Measurements from ENCODE around the gene CACNA2D4.

The CACNA2D4 gene

DNA sequence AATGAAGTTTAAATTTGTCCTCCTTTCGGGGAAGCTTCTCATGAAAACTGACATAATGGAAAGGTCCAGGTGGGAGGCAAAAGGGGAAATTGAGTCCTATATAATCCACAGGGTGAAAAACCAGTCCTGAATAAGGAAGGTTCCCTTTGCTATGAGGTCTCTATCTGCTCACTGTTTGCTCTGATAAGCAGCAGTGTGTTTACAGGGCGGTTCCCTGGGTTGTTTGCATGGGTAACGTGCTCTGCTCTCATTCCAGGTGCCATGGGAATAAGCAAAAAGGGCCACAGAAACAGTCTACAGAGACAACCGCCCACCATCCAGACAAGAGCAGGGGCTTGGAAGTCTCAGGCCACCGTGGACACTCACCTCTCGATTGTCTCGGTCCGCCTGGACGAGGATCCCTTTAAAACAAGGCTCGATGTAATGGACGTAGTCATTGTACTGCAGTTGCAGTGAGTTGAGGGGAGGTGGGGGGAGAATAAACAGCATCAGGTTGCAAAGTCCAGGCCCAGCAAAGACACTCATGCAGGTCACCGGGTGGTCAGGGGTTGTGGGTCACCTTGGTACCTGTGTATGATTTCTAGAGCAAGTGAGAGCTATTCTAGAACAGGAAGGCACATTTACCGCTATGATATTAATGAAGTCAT is 32.7 kb downstream of the CACNA2D4 start:
- no peak for DNase-seq

DNA sequence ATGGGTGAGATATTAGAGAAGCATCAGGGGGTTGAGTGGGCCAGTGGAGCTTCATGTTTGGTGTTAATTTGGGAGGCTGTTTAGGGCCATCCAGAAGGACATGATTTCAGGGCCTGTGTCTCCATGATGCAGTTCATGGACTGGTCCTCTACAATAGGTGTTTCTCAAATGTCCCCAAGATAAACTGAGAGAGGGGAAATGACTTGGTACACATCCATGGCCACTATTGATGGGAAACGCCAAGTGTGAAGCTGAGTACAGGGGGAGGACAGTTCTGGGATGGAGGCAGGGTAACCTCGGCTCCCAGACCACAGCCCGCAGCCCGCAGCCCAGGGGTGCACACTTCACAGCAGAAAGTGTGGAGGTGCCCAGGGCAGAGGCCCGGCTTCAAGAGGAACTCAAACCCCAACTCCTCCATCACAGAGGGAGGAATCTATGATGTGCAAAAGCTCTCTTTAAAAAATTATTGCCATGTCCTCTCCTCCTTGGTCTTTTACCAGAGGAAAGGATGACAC is 33.3 kb downstream of the CACNA2D4 start:
- no peak for DNase-seq

- DNase-seq, result no peak
These were observed 33.8 kb downstream of the CACNA2D4 start for GRCh38 chr12:1884651-1885050.

DNA sequence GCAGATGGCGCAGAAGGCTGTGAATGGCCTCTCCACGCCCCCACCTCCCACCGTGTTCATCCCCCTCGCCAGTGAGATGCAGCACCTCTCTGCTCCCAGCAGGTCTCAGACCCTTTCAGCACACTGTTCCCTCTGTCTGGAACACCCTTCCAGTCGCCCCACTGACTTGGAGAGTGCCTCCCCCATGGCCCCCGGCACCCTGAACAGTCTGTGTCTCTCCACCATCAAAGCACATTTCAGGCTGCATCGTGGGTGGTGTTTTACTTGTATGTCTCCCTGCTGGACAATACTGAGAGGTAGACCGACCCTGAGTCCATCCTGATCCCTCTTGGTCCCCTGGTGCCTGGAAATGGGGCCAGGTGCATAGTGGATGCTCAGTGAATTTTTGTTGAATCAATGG is 34.9 kb downstream of the CACNA2D4 start:
- DNase-seq, result no peak

GRCh38 chr12:1882850-1883470 is 35.5 kb downstream of the CACNA2D4 start:
- no peak for DNase-seq

DNA sequence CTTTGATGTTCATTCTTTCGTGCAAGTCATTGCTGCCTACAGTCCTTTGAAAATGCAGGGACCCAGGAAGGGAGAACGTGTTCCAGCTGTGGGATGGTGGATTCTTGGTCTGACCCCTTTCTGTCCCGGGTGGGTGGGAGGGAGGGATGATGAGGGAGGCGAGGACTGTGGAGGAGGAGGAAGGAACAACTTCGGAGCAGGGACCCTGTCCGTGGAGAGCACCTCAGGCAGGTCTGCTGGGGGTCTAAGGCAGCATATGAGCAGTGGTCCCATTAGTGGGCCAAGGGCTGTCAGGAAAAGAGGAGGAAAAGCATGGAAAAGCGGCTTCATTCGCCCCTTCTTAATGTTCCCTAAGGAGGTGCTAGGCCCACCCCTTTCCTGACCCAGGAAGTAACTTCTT is 36.0 kb downstream of the CACNA2D4 start:
- no peak for DNase-seq

DNA sequence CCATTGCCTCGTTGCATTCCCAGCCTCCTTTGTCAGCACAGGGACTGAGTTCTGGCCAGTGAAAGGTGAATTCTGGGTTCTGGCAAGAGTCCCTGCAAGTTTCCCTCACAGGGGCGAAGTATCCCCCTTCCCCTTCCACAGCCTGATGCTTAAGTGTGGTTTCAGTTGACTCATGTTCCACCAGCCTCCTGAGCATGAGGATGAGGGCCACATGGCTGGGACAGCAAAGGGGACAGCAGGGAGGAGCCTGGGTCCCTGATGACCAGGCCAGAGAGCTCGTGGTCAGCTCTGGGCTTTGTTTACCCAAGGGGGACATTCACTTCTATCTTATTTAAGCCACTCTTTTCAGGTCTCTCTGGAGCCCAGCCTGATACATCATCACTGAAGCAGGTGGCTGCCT is 36.5 kb downstream of the CACNA2D4 start:
- DNase-seq, result no peak

DNA sequence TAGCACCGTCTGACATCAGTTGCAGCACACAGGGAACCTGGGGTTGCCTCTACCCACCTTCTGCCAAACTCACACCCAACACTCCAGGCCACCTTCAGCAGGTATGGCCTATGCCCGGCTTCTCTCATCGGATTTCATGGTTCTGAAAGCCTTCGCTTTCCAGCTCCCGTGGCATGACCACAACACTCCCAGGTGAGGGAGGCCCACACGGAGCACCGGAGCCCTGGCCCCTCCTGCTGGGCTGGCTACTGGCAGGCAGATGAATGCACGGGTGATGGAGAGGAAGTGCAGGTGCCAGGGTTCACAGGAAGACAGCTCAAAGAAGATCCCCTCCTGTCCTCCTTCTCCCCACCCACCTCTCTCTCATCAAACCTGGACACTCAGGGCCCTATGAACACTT is 37.2 kb downstream of the CACNA2D4 start:
- DNase-seq, result no peak

- DNase-seq, result no peak
These were observed 37.6 kb downstream of the CACNA2D4 start for GRCh38 chr12:1880876-1881275.

DNA sequence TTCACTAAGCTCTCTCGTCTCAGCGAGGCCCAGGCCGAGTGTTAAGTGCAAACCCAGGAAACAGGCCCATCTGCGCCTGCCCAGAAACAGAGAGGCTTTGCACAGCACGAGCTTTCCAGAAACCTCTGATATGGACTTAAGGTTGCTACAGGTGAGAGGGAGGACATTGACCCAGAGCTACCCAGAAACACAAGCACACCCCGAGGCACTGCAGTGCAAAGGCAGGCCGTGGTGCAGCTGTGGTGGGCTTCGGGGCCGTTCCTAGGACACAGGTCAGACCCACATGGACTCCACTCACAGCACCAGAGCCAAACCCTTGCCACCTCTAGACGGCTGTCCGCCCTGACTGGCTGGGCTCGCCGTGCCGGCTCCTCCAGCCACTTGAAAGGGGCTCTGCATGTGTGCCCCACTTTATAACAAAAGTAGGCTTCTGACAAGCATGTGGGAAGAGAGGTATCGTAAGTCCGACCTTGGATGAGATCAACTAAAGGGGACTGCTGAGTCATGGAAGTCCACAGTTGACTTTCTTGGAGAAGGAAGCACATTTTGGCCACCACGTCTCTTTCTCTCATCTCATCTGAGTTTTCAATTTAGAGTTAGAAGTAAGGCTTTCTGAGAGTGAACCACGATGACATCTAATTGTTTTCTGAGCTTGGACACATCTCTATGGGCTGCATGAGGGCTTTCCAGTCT is 38.2 kb downstream of the CACNA2D4 start:
- DNase-seq, result no peak

- no peak for DNase-seq
These were observed 38.8 kb downstream of the CACNA2D4 start for GRCh38 chr12:1879633-1880032.

GRCh38 chr12:1878695-1879094 is 39.8 kb downstream of the CACNA2D4 start:
- DNase-seq, result no peak

GRCh38 chr12:1878214-1878613 is 40.2 kb downstream of the CACNA2D4 start:
- no peak for DNase-seq

GRCh38 chr12:1877169-1877878 is 41.1 kb downstream of the CACNA2D4 start:
- DNase-seq, result no peak

- DNase-seq, result no peak
These were observed 42.4 kb downstream of the CACNA2D4 start for GRCh38 chr12:1876086-1876485.

- DNase-seq, result no peak
These were observed 42.8 kb downstream of the CACNA2D4 start for GRCh38 chr12:1875608-1876007.

DNA sequence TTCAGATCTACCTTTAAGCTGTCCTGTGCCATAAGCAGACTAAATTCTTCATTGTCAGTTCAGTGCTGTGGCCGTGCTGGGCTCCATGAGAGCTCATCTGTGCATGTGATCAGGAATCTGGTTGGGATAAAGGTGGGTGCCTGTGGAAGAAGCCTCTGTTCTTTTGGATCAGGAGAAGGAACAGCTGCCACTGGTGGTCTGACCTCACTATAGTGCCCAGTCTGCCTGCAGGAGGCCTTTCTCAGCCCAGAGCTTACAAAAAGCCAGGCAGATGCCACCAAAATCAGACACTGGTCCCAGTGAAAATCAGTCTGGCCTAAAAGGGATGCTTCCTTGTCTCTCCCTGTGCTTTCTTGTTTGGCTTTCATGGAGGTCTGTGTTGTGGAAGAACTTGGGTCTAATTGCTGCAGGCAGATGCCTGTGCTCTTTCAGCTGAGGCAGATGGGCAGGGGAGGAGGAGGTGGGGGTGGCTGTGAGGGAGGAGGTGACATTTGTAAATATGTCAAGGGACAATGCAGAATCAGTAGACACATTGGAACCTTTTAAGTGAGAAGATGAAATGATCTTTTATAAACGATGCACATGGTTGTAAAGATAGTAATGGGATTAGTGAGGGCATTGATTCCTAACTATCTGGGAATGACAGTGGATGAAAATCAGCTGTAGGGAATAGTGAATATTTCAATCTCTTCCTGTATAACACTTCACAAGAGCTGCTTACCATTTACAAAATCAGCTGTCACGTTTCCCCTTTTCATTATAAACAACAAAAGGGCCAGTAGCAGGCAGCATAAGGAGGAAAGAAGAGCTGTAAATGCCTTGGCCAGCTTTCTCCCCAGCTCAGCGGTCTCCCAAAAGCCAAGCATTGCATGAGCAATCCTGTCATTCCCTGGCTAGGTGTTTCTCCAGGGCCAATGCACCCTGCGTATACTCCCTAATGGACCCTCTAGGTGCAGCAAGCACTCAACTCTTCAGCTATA is 44.6 kb downstream of the CACNA2D4 start:
- no peak for DNase-seq

DNA sequence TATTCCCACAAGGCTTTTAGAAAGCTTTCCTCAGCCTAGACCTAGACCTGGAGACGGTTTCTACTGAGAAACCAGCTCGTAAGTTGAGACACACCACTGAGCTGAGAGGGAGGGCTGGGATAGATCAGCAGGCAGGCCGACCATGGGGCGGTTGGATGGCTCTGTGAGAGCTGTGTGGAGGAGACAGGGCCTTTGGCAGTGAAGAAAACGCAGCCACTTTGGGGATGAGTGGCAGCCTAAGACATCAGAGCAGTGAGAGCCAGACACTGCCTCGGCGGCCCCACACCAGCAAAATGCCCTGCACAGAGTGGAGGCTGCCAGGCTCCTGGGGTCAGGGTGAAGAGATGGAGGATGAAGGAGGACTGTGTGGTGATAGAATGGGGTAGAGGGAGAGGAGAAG is 46.0 kb downstream of the CACNA2D4 start:
- no peak for DNase-seq

DNA sequence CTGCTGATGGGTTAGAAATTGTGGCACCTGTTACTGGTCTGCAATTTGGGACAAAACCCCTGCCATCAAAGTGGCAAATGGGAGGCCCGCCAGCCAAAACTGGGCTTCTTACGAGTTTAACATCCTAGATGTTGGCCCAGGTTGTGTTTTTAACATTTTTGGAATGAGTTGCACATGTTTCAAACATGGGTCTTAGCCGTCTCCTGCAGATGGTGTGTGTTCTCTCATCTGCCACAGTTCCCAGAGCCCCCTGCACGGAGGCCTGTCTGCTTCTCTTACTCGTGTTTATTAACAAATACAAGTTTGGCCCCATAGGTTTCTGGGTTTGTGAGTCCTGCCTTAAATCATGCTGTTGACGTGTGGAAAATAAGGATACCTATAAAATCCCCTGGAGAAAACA is 46.5 kb downstream of the CACNA2D4 start:
- no peak for DNase-seq

DNA sequence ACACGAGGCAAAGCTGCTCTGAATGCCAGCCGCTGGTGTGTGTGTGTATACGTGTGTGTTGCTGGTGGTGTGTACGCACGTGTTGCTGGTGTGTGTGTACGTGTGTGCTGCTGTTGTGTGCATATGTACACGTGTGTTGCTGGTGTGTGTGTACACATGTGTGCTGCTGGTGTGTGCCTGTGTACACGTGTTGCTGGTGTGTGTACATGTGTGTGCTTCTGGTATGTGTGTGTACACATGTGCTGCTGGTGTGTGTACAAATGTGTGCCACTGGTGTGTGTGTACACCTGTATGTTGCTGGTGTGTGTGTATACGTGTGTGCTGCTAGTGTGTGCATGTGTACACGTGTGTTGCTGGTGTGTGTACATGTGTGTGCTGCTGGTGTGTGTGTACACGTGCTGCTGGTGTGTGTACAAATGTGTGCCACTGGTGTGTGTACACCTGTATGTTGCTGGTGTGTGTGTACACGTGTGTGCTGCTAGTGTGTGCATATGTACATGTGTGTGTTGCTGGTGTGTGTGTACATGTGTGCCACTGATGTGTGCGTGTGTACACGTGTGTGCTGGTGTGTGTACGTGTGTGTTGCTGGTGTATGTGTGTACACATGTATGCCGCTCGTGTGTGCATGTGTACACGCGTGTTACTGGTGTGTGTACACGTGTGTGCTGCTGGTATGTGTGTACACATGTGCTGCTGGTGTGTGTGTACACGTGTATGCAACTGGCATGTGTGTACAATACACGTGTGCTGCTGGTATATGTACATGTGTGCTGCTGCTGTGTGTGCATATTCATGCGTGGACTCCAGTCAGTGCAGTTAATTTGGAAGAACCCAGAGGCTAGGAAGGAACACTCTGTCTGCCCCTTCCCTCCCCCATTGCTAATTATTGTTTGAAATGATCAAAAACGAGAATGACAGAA is 47.2 kb downstream of the CACNA2D4 start:
- DNase-seq, result no peak

GRCh38 chr12:1870086-1870485 is 48.4 kb downstream of the CACNA2D4 start:
- DNase-seq, result no peak

Data from GDM1 (cell line).